K562 (cell line): Measurements from ENCODE around the gene CYB5R3. TPM values are rescaled to one million over a fixed set of nuclear protein-coding genes. Genes with fewer than 3 reads are reported as not detected.

ENCODE experiments used
- ATAC-seq: fragments of 200-7000 bp; cut with Tn5 transposase; 3 replicates; pipeline ENCODE4 v1.9.1; 2020; ENCODE audit warnings: moderate library complexity
- BruUV-seq: library from RNA; stranded (reverse); fragments of 400-500 nt; replicated peaks from 2 replicates; lab custom pipeline; 2021; lab: Mats Ljungman, UMichigan
- CTCF ChIA-PET: fragments of 300-600 bp; formaldehyde crosslinking; extraction: SDS; loops from one replicate; lab custom pipeline; 2021; ENCODE audit warnings: low intra/inter-chr PET ratio; lab: Yijun Ruan, JAX
- POLR2A ChIA-PET: fragments of 300-600, 350-650 bp; sonication (Branson Sonifier 250); formaldehyde crosslinking; extraction: SDS; loops from one replicate; lab custom pipeline; 2021; ENCODE audit warnings: antibody characterized with exemption, inconsistent platforms; lab: Yijun Ruan, JAX
- DNase-seq, 4 experiments: peaks; one replicate each; pipeline versions ENCODE4 v3.0.0 to v3.0.0-alpha.2; 2011 to 2018; ENCODE audit warnings: low spot score in 3 of 4, mixed read lengths in 3 of 4; ENCODE audit errors: extremely low read depth in 1 of 4
- FAIRE-seq: peaks from 2 replicates; lab custom pipeline; 2011; peaks lifted over from hg19 to GRCh38; lab: Jason Lieb, UNC
- H2AFZ ChIP-seq: 2 replicates; pipeline ENCODE4 v1.6.0; 2011; ENCODE audit warnings: low read depth, low read length, control low read depth, inconsistent platforms
- H3K27ac ChIP-seq: fragments of 200-600 bp; 3 replicates; pipeline ENCODE4 v1.8.0; 2011; ENCODE audit warnings: low read depth, mild to moderate bottlenecking, control low read depth, inconsistent platforms, low read length, moderate library complexity, mixed read lengths; ENCODE audit errors: extremely low read depth
- H3K27me3 ChIP-seq, 2 experiments: fragments of 300-600 bp in 1 of 2; 2 replicates in 1 of 2; 3 replicates in 1 of 2; pipeline versions ENCODE4 v1.6.0 to v1.8.0; 2011; ENCODE audit warnings: inconsistent platforms in 2 of 2, low read length in 2 of 2, mild to moderate bottlenecking in 1 of 2, mixed read lengths in 1 of 2, moderate library complexity in 1 of 2; ENCODE audit not compliant: control insufficient read depth in 2 of 2, insufficient read depth in 2 of 2
- H3K36me3 ChIP-seq: fragments of 300-600 bp; 3 replicates; pipeline ENCODE4 v1.8.0; 2011; ENCODE audit warnings: mild to moderate bottlenecking, low read length, inconsistent platforms; ENCODE audit not compliant: control insufficient read depth, insufficient read depth
- H3K4me1 ChIP-seq, 2 experiments: fragments of 200-600 bp in 1 of 2; replicated peaks in 1 of 2; 2 replicates in 1 of 2; 3 replicates in 1 of 2; pipeline versions ENCODE4 v1.5.1 to v1.8.0; 2011; ENCODE audit warnings: inconsistent platforms in 2 of 2, low read length in 2 of 2, mild to moderate bottlenecking in 1 of 2, mixed read lengths in 1 of 2, moderate library complexity in 1 of 2; ENCODE audit not compliant: control insufficient read depth in 2 of 2, insufficient read depth in 2 of 2
- H3K4me2 ChIP-seq: 2 replicates; pipeline ENCODE4 v1.6.1; 2011; ENCODE audit warnings: low read length, control low read depth, inconsistent platforms, mixed read lengths; ENCODE audit not compliant: insufficient read depth
- H3K4me3 ChIP-seq: fragments of 200-600 bp; sonication (generic), shearing (Covaris generic); 2 replicates; pipeline ENCODE4 v1.5.1; 2016; ENCODE audit warnings: control low read depth, inconsistent platforms
- H3K79me2 ChIP-seq: fragments of 200-600 bp; 3 replicates; pipeline ENCODE4 v1.8.0; 2011; ENCODE audit warnings: low read length, inconsistent platforms; ENCODE audit not compliant: control insufficient read depth, insufficient read depth
- H3K9ac ChIP-seq, 2 experiments: 2 replicates each; pipeline versions ENCODE4 v1.6.0 to v1.6.1; 2011; ENCODE audit warnings: low read depth in 2 of 2, low read length in 2 of 2, control low read depth in 1 of 2, inconsistent platforms in 1 of 2, mild to moderate bottlenecking in 1 of 2, mixed read lengths in 1 of 2; ENCODE audit not compliant: insufficient read depth in 1 of 2
- H3K9me1 ChIP-seq: one replicate; pipeline ENCODE4 v1.6.0; 2011; ENCODE audit warnings: inconsistent platforms, mild to moderate bottlenecking, low read length, moderate library complexity; ENCODE audit not compliant: control insufficient read depth, insufficient read depth
- H3K9me3 ChIP-seq: replicated peaks from 2 replicates; pipeline ENCODE4 v1.5.1; 2011; ENCODE audit warnings: low read depth, low read length, inconsistent platforms; ENCODE audit not compliant: control insufficient read depth, insufficient read depth
- H4K20me1 ChIP-seq: replicated peaks from 2 replicates; pipeline ENCODE4 v1.6.1; 2011; ENCODE audit warnings: low read length, inconsistent platforms, mixed read lengths; ENCODE audit not compliant: control insufficient read depth, insufficient read depth
- BCOR ChIP-seq: fragments of 450-650 bp; IDR thresholded peaks from 2 replicates; pipeline ENCODE4 v1.6.1; 2016
- WGBS: fragments of 100-300 bp; shearing (Covaris generic); methylation state at CpG from one replicate; pipeline ENCODE4 v1.1.6; 2016; ENCODE audit warnings: low coverage, mixed read lengths; ENCODE audit not compliant: insufficient coverage; ENCODE audit errors: missing lambda C conversion rate; 5-methylcytosine and 5-hydroxymethylcytosine counted together
- in situ Hi-C: fragments of 300-500 bp; cut with MboI; formaldehyde crosslinking; loops from 4 replicates; pipeline ENCODE4 v1.15.0; 2018; ENCODE audit warnings: inconsistent platforms, mixed read lengths
- intact Hi-C: fragments of 100-400 bp; cut with micrococcal nuclease; formaldehyde crosslinking; loops from 2 replicates; pipeline ENCODE4 v1.14.2; 2022
- polyA plus RNA-seq, 8 experiments: library from polyadenylated mRNA; depleted of rRNA in 4 of 8; stranded (reverse) in 5 of 8; unstranded in 3 of 8; fragments of >200 nt; fragmentation: Nextera tagmentation in 2 of 8; fragmentation: Illumina TruSeq in 1 of 8; extraction: Ambion mirVana in 2 of 8; extraction: Trizol in 1 of 8; gene quantifications; 2 replicates each; pipeline versions ENCODE4 v1.2.1 to v1.2.3, GENCODE V29; 2011 to 2014; ENCODE audit warnings: inconsistent platforms in 1 of 8, missing spikeins in 1 of 8
- total RNA-seq, 7 experiments: library from RNA; depleted of rRNA in 6 of 7; stranded (reverse); fragments of >200 nt in 6 of 7; fragmentation: Illumina TruSeq in 2 of 7; extraction: Trizol in 2 of 7; gene quantifications; 2 replicates each; pipeline versions ENCODE4 v1.2.1 to v1.2.3, GENCODE V29; 2011 to 2021; ENCODE audit warnings: low replicate concordance in 1 of 7
- TF ChIP-seq, protein P1 (sequence below), 2 experiments: fragments of 450-650 bp; IDR thresholded peaks; 2 replicates each; pipeline ENCODE4 v1.6.1; 2016; ENCODE audit warnings: mild to moderate bottlenecking in 2 of 2, borderline replicate concordance in 1 of 2, low read depth in 1 of 2, moderate library complexity in 1 of 2

CYB5R3 gene
- total and polyA plus RNA-seq, 9 of the 15 experiments (the other 6 are each of a cell fraction or from before 2014, with no cell fraction given), result 1.4 to 66.8 (median 23.4) TPM

DNA sequence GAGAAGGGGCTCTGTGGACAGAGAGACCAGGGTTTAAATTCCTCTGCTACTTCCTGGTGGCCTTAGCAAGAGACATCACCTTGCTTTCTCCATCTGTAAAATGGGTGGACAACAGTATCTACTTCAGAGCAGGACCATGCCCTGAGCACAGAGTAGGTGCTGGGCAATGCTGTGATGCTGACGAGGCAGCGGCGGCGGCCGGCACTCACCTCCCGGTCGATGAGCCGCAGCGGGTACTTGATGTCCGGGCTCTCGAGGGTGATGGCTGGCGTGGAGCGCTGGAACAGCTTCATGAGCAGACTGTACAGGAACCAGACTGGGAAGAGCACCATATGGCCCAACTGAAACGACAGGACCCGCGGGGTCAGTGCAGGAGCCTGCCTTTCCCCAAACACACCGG lies 12.7 kb downstream of the CYB5R3 start:
- H3K36me3 ChIP-seq, result peaks cover 36% of the 10 kb centered on the region; the same call in 2 of the 3 replicates
- H3K4me2 ChIP-seq, result no peak overlapping the region
- no peak overlapping the region for H3K9ac ChIP-seq
- no peak overlapping the region for H3K4me3 ChIP-seq
- CTCF ChIA-PET, result no interaction called here
- H4K20me1 ChIP-seq, result no peaks in the 10 kb centered on the region
- no TSS peak for BruUV-seq
- WGBS, result 98% methylated on average over 8 of the region's 17 CpGs
- no peaks in the 10 kb centered on the region for H3K9me1 ChIP-seq
- intact Hi-C loops (no loop called here), in situ Hi-C loops (no loop called here)
- peaks cover 6% of the 10 kb centered on the region; the same call in 1 of the 3 replicates for H3K79me2 ChIP-seq
- H3K27ac ChIP-seq, result no peak overlapping the region
- POLR2A ChIA-PET, result interaction anchor here (0.8 to 1.7 kb wide), 5 partner anchors 8 to 22 kb away, joined by 3 to 13 read pairs (median 3); partner anchors contain the start of gene POLDIP3
- no peak overlapping the region for H2AFZ ChIP-seq
- no peak for DNase-seq
- no peaks in the 10 kb centered on the region for H3K27me3 ChIP-seq
- no peak for FAIRE-seq
- no peak for ATAC-seq
- peaks cover 0 to 4% of the 10 kb centered on the region in 2 experiments; a peak in 3 of 5 replicates for H3K4me1 ChIP-seq
- H3K9me3 ChIP-seq, result no peaks in the 10 kb centered on the region
- TF ChIP-seq, protein P1, sequence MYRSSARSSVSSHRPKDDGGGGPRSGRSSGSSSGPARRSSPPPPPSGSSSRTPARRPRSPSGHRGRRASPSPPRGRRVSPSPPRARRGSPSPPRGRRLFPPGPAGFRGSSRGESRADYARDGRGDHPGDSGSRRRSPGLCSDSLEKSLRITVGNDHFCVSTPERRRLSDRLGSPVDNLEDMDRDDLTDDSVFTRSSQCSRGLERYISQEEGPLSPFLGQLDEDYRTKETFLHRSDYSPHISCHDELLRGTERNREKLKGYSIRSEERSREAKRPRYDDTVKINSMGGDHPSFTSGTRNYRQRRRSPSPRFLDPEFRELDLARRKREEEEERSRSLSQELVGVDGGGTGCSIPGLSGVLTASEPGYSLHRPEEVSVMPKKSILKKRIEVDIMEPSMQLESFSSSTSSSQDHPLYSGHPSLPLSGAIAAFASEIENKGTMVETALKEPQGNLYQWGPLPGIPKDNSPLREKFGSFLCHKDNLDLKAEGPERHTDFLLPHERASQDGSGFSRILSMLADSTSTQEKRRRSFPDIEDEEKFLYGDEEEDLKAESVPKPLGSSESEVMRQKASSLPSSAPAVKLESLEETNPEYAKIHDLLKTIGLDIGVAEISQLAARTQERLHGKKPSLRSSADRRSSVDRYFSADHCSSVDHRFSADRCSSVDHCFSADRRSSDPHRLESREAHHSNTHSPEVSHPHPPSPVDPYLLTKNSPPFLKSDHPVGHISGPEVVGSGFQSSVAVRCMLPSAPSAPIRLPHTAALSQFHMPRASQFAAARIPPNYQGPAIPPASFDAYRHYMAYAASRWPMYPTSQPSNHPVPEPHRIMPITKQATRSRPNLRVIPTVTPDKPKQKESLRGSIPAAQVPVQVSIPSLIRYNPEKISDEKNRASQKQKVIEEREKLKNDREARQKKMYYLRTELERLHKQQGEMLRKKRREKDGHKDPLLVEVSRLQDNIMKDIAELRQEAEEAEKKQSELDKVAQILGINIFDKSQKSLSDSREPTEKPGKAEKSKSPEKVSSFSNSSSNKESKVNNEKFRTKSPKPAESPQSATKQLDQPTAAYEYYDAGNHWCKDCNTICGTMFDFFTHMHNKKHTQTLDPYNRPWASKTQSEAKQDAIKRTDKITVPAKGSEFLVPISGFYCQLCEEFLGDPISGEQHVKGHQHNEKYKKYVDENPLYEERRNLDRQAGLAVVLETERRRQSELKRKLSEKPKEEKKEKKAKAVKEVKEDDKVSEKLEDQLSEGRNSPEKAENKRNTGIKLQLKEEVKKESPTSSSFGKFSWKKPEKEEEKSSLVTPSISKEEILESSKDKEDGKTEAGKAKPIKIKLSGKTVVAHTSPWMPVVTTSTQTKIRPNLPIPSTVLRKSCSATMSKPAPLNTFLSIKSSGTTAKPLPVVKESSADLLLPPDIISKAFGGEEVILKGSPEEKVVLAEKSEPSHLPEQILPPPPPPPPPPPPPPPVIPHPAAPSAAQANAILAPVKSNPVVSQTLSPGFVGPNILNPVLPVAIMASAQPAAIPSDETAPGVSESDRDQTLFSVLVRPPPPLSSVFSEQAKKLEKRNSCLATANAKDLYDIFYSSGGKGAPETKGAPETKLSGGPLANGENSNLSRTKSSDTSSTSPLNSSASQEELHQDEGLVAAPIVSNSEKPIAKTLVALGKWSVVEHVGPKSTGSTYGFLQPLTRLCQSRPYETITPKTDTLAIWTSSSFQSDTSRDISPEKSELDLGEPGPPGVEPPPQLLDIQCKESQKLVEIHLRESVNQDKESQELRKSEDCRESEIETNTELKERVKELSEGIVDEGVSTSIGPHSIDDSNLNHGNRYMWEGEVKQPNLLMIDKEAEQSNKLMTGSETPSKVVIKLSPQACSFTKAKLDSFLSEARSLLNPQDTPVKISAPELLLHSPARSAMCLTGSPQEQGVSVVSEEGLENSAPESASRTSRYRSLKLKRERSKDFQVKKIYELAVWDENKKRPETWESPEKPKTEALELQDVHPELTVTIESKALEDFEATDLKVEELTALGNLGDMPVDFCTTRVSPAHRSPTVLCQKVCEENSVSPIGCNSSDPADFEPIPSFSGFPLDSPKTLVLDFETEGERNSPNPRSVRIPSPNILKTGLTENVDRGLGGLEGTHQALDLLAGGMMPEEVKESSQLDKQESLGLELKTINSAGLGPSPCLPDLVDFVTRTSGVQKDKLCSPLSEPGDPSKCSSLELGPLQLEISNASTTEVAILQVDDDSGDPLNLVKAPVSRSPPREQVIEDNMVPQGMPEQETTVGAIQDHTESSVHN (IDR thresholded peaks at IDR 0.05; ENCODE audit: borderline replicate concordance in 1 of 2, low read depth in 1 of 2), result no peak
- TF ChIP-seq BCOR, result peak; percentile 23; the same call in 1 of the 2 replicates
